Cardiac septum (tissue), 1 donor: ENCODE data around the gene NOSTRIN. TPM values are rescaled to one million over a fixed set of nuclear protein-coding genes. Genes with fewer than 3 reads are reported as not detected.

Source experiments
- DNase-seq: peaks from one replicate; pipeline ENCODE4 v3.0.0-alpha.2; 2020; ENCODE audit warnings: low spot score
- intact Hi-C: fragments of 100-400 bp; cut with DNase I; formaldehyde crosslinking; loops from one replicate; pipeline ENCODE4 v1.14.0; 2022
- total RNA-seq: library from RNA; stranded (reverse); fragmentation: NEBNext Ultra II Directional; extraction: Animal tissue kit (Norgen Biotek cat#: 25700); gene quantifications from one replicate; pipeline ENCODE4 v1.2.1, GENCODE V29; 2021
- donor health status: DM: no; HTN: no; CAD: no.

Gene NOSTRIN
- total RNA-seq, 1 donor from 2014 or later: 8.9 TPM

GRCh38 chr2:168811696-168812095 lies 9.3 kb downstream of the NOSTRIN start:
- intact Hi-C loops: loop anchor here (5.0 kb wide), 1 partner anchor 34 kb away; no protein-coding TSS in a partner anchor
- no peak for DNase-seq

- intact Hi-C loops: loop anchor here (5.0 kb wide), 1 partner anchor 37 kb away; no protein-coding TSS in a partner anchor
- no peak for DNase-seq
These were observed 11.6 kb downstream of the NOSTRIN start for GRCh38 chr2:168814046-168814445.

- intact Hi-C loops: loop anchor here (5.0 kb wide), 1 partner anchor 38 kb away; no protein-coding TSS in a partner anchor
- DNase-seq: no peak
These were observed 12.8 kb downstream of the NOSTRIN start for GRCh38 chr2:168814939-168815907.

GRCh38 chr2:168816369-168816768 lies 13.9 kb downstream of the NOSTRIN start:
- intact Hi-C loops: no loop called here
- DNase-seq: no peak

GRCh38 chr2:168819050-168819715 lies 16.7 kb downstream of the NOSTRIN start:
- intact Hi-C loops: no loop called here
- DNase-seq: no peak

GRCh38 chr2:168819829-168820489 lies 17.5 kb downstream of the NOSTRIN start:
- no peak for DNase-seq
- intact Hi-C loops: no loop called here

- intact Hi-C loops: no loop called here
These were observed 19.1 kb downstream of the NOSTRIN start for GRCh38 chr2:168821577-168821976.

GRCh38 chr2:168821992-168822391 lies 19.6 kb downstream of the NOSTRIN start:
- no peak for DNase-seq
- intact Hi-C loops: no loop called here

More at GRCh38 chr2:168821577-168821976, 19.1 kb downstream of the NOSTRIN start:
- no peak for DNase-seq

- intact Hi-C loops: no loop called here
- no peak for DNase-seq
These were observed 22.7 kb downstream of the NOSTRIN start for GRCh38 chr2:168825126-168825525.

GRCh38 chr2:168830958-168831357 lies 28.5 kb downstream of the NOSTRIN start:
- intact Hi-C loops: no loop called here
- DNase-seq: no peak

GRCh38 chr2:168831662-168832061 lies 29.2 kb downstream of the NOSTRIN start:
- intact Hi-C loops: no loop called here
- no peak for DNase-seq

GRCh38 chr2:168835969-168836368 lies 33.5 kb downstream of the NOSTRIN start:
- no peak for DNase-seq
- intact Hi-C loops: no loop called here

GRCh38 chr2:168841445-168841844 lies 39.0 kb downstream of the NOSTRIN start:
- no peak for DNase-seq
- intact Hi-C loops: no loop called here

- intact Hi-C loops: no loop called here
These were observed 40.8 kb downstream of the NOSTRIN start for GRCh38 chr2:168843253-168843652.

GRCh38 chr2:168848225-168848624 lies 45.8 kb downstream of the NOSTRIN start:
- intact Hi-C loops: loop anchor here (5.0 kb wide), 1 partner anchor 76 kb away; no protein-coding TSS in a partner anchor
- DNase-seq: no peak

More at GRCh38 chr2:168843253-168843652, 40.8 kb downstream of the NOSTRIN start:
- DNase-seq: no peak

GRCh38 chr2:168849610-168850009 lies 47.2 kb downstream of the NOSTRIN start:
- intact Hi-C loops: loop anchor here (5.0 kb wide), 1 partner anchor 77 kb away; no protein-coding TSS in a partner anchor
- DNase-seq: no peak

- DNase-seq: no peak
- intact Hi-C loops: no loop called here
These were observed 48.4 kb downstream of the NOSTRIN start for GRCh38 chr2:168850846-168851245.

GRCh38 chr2:168851674-168852320 lies 49.4 kb downstream of the NOSTRIN start:
- DNase-seq: no peak
- intact Hi-C loops: no loop called here

- DNase-seq: no peak
- intact Hi-C loops: no loop called here
These were observed 50.0 kb downstream of the NOSTRIN start for GRCh38 chr2:168852481-168852880.
